SW 1271 (cell line): Measurements from ENCODE around the gene ZNF280D.
"Not testable (repeated sequence)": the region's sequence is repeated elsewhere in the genome, so short reads cannot be mapped to it uniquely, and the experiment has no call there.

Experiments
- DNase-seq, 2 experiments: peaks; one replicate each; lab custom pipeline; 2025; lab: John Stamatoyannopoulos, UW

The ZNF280D gene, protein sequence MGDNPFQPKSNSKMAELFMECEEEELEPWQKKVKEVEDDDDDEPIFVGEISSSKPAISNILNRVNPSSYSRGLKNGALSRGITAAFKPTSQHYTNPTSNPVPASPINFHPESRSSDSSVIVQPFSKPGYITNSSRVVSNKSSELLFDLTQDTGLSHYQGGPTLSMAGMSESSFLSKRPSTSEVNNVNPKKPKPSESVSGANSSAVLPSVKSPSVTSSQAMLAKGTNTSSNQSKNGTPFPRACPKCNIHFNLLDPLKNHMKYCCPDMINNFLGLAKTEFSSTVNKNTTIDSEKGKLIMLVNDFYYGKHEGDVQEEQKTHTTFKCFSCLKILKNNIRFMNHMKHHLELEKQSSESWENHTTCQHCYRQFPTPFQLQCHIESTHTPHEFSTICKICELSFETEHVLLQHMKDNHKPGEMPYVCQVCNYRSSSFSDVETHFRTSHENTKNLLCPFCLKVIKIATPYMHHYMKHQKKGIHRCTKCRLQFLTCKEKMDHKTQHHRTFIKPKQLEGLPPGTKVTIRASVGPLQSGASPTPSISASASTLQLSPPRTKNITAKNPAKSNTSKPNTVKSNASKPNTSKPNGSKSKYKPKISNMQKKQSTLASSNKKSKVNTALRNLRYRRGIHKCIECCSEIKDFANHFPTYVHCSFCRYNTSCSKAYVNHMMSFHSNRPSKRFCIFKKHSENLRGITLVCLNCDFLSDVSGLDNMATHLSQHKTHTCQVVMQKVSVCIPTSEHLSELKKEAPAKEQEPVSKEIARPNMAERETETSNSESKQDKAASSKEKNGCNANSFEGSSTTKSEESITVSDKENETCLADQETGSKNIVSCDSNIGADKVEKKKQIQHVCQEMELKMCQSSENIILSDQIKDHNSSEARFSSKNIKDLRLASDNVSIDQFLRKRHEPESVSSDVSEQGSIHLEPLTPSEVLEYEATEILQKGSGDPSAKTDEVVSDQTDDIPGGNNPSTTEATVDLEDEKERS

DNA sequence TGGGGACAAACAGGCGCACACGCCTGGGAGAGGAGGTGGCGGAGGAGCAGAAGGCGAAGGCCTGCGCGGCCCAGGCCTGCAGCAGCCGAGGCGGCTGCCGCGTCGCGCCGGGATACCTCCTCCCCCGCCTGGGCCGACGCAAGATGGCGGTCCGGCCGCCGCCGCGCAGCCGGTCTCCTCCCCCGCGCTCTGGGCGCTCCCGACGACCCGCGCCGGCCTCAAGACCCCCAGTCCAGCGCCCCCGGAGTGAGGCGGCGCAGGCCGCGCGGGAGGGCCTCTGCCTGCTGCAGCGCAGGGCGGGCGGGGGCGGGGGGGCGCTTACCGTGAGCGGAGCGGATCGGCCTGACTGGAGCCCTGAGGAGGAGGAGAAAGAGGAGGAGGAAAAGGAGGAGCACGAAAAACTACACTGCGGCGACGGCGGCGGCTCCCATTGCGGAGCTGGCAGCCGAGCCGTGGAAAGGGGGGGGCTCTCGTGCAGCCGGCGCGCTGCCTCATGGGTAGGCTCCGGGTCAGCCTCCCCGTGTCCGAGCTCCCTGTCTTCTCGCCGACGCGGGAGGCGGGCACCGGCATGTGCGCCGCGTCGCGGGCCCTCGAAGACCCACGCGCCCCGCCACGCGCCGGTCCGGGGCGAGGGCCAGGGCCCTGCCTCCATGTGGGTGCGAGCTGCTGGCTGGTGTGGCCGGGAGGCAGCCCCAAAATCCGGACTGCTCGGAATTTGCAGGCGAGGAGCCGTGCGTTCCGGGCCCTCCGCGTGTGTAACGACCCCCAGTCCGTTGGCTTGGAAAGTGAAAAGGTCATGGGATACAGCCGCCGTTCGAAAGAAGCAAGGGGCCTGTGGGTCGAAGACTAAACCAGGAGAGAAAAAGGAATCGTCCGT lies at the start of gene ZNF280D:
Gene ZNF280D (minus strand): TSS at position 374 of the 877 bp plus-strand sequence. CDS start 26,400 bp downstream, outside the sequence.
- DNase-seq = peak; percentile 73 to 92

DNA sequence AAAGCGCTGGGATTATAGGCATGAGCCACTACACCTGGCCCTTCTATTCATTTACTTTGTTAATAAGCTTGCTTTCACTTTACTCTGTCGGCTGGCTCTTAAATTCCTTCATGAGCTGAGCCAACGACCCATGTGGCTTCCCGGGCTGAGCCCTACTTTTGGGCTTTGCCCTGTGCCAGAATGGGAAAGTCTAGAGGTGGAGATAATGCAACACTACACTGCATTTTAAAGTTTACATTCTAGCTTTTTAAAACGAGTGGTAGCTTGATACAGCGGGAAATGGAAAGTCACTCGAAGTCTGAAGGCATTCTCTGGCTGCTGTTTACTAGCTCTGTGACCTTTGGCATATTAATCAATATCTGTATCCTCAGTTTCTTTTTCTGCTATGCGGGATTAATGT lies 49.0 kb upstream of the ZNF280D start:
- no peak for DNase-seq

DNA sequence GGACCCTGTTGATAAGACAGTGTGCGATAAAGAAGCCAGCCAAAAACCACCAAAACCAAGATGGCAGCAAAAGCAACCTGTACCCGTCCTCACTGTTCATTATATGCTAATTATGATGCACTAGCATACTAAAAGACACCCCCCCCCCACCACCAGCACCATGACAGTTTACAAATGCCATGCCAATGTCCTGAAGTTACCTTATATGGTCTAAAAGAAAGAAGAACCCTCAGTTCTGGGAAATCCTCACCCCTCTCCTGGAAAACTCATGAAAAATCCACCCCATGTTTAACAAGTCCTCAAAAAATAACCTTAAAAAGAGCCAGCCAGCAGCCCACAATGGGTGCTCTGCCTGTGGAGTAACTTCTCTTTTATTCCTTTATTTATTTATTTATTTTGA lies 48.4 kb upstream of the ZNF280D start:
- DNase-seq = no peak

DNA sequence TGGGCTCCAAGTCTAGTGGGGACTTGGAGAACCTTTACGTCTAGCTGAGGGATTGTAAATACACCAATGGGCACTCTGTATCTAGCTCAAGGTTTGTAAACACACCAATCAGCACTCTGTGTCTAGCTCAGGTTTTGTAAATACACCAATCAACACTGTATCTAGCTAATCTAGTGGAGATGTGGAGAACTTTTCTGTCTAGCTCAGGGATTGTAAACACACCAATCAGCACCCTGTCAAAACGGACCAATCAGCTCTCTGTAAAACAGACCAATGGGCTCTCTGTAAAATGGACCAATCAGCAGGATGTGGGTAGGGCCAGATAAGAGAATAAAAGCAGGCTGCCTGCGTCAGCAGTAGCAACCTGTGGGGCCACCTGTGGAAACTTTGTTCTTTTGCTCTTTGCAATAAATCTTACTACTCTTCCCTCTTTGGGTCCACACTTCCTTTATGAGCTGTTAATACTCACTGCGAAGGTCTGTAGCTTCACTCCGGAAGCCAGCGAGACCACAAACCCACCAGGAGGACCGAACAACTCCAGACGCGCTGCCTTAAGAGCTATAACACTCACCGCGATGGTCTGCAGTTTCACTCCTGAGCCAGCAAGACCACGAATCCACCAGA lies 46.9 kb upstream of the ZNF280D start:
- DNase-seq = not testable (repeated sequence)

DNA sequence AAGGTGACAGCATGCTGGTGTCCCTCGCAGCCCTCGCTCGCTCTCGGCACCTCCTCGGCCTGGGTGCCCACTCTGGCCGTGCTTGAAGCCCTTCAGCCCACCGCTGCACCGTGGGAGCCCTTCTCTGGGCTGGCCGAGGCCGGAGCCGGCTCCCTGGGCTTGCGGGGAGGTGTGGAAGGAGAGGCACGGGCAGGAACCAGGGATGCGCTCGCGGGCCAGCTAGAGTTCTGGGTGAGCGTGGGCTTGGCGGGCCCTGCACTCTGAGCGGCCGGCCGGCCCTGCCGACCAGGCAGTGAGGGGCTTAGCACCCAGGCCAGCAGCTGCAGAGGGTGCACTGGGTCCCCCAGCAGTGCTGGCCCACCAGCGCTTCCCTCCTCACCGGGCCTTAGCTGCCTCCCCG lies 46.1 kb upstream of the ZNF280D start:
- not testable (repeated sequence) for DNase-seq

DNA sequence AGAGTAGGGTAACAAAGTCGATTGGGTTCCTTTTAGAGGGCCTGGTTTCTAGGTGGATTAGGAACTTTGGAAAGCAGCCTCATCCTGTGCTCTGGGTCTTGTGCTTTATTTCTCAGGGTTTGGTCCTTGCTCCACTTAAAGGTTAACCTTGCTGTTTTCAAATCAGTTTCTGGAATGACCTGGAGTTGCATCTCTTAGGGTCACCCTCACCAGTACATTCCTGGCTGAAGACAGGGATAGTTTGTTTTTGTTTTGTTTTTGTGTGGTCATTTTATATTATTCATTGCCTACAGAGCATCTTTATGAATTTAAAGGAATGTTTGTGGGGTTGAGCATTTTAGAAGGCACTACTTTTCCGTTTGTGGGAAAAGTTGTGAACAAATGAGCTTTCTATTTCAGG lies 45.5 kb upstream of the ZNF280D start:
- no peak for DNase-seq

DNA sequence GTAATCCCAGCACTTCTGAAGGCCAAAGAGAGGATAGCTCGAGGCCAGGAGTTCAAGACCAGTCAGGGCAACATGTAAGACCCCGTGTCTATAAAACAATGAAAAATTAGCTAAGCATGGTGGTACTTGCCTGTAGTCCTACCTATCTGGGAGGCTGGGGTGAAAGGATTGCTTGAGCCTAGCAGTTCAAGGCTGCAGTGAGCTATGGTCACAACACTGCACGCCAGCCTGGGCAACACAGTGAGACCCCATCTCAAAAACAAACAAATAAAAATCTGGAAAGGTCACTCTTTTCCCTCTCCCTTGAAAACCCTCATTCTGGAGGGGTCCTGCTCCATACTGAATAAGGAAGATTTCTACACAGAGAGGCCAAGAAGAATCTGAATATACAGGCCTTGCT lies 43.5 kb upstream of the ZNF280D start:
- no peak for DNase-seq

DNA sequence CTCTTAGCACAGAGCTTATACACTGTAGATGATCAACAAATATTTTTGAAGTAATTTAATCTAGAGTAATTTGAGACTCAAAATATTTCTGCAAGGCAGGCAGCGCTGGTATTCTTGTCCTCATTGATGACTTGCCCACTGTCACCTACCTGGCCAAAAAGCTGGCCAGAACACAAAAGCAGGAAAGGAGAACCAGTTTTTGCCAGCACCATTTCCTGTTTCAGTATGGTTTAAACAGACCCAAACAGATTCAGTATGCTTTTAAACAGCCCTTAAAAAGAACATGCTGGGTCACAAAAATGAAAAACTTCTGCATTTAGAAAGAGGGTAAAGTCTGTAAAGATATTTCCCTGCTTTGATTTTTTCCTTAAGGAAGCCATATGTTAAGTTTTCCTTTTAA lies 42.3 kb upstream of the ZNF280D start:
- DNase-seq = no peak

DNA sequence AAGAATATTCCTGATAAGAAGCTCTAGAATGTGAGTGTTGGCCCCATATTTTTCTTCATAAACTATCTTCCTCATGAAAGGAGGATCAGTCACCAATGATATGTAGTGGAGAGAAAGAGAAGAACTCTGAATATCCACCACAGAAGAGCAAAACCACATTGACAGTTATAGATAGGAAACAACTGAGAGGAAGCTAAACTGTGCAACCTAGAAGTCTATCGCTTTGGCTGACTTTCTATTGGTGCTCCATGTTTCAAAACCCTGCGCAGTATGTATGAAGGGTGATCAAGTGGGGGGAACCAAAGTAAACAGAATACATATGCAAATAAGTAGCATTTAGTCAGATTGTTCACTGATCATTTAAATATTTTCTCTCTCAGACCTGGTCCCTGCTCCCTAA lies 41.0 kb upstream of the ZNF280D start:
- no peak for DNase-seq

DNA sequence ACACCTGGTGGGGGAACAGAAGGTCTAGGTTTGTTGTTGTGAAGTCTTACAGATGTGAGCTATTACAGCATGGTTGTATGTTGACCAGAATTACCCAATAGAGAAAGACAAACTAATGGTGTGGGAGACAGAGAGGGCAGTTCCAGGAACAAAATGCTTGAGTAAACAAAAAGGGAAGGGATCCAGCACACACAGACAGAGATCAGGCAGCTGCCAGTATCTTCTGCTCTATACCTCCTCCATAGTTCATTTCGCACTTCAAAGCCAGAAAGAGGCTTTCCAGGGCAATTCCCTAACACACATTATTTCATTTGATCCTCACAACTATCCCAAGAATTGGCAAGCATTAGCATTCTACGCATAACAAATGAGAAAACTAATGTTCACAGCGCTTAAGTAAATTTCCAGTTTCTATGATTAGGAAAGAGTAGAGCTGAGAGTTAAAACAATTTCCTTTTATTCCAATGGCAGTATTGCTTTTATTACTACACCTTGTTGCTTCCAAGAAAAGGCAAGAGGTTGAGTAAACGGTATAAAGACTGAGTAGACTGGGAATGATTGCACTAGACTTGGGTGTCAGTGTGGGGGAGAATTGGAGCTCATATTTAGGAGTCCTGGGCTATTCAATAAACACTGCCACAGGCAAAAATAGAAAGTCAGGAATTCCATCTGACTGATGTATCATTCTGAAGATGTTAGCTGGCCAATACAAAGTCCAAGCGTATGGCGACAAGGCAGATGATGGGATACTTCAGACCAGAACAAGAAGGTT lies 39.7 kb upstream of the ZNF280D start:
- DNase-seq = no peak

DNA sequence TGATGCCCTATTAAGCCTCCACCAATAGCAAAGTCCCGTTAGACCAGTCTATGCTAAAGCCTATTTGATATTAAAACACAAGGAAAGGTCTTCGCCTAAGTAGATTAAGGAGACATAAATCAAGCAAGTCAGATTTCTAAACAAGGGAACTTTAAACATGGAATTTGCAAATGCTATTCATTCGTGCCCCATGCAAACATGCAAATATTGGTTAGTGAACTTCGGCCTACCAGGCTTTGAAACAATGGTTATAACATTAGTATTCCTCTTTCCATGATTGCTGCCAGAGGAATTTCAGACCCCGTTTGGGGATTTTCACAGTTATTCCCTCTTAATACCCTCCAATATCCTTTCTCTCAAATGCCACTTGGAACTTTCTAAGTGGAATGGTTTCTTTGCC lies 36.9 kb upstream of the ZNF280D start:
- DNase-seq = no peak

DNA sequence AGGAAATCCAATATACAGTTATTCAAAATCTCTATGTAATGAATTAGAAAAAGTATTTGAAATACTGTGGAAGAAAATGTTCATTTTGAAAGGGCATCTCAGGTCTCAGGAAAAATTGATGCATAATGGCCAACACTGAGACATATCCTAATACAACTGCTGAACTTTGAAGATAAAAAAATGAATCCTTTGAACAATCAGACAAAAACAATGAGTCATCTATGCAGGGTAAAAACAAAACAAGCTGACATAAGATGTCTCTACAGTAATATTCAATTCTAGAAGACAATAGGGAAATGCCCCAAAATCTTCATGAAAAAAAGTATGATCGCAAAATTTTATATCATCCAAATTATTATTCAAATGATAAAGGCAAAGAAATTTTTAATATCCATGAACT lies 34.0 kb upstream of the ZNF280D start:
- DNase-seq = no peak

DNA sequence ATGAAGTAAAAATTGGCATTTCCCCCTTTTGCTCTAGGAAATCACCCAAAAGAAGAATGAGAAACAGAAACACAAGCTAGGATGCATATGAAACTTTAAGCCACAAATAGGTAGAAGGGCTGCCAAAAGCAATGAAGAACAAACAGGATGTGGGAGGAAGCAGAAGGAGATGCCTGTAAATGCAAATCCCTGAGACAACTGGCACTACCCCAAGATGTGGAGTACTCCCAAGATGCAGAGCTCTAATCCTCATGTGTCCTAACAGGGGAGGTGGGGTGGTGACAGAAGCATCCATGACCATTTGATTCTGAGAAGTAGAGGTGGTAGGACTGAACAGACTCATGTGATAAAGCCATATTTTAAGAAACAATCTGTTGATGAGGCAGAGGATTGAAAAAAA lies 31.9 kb upstream of the ZNF280D start:
- no peak for DNase-seq

DNA sequence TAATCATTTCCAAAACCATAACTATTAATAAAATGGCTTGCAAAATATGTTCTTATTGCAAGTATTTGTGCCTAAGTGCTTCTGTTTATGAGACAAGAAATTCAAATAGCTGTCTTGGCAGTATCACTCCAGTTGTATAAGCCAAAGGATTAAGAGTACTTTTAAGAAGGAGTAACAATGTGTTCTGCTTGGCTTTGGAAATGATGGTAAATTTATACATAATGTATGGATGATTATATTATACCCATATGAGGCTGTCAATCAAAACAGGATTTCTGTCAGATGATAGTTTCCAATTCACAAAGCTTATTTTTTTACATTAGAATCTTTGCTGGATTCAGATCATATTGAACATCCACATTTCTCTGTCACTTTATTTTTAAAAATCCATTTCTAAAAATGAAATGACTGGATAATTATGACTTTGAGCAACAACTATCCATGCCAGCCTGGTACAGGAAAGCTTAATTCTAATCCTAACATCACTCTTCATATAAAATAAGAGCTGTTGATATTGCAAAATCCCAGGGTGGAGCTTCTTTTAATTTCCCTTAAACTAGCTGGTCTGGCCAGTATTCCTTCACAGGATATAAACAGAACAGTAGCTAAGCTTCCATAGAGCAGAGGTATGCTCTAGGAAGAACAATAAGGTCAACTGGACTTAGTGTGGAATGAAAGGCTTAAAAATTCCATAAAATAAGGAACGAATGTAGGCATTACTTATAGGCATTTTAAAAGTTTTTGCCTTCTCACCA lies 30.0 kb upstream of the ZNF280D start:
- DNase-seq = no peak

DNA sequence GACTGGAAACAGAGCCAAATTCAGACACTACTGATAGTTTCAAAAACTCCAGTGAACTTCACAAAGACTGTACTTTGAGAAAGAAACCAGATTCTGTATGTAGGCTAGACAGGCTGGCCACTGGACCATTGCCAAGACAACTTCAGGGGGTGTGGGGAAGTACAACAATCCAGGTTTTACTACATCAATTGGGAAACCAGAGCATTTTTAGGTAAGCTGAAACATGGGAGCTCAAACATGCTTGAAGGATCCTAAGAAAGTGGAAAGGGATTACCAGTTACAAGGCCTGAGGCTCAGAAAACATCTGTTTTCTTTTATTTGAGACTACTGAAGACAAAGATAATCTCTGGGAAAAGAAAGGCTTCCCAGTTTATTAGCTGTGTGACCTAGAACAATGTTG lies 26.9 kb upstream of the ZNF280D start:
- no peak for DNase-seq

DNA sequence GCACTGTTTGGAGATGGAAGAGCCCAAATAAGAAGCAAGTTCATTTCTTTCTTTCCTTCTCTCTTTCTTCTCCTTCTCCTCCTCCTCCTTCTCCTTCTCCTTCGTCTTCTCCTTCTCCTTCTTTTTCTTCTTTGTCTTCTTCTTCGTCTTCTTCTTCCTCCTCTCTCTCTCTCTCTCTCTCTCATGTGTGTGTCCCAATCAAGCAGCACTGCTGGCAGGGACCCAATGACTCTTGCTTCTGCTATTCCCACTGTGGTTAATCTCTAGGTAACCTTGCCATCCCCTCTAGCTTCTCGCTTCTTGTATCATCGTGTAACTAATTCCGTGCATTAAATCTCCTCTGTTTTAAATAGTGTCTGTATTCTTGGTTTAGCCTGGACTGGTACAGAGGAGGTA lies 26.1 kb upstream of the ZNF280D start:
- no peak for DNase-seq

DNA sequence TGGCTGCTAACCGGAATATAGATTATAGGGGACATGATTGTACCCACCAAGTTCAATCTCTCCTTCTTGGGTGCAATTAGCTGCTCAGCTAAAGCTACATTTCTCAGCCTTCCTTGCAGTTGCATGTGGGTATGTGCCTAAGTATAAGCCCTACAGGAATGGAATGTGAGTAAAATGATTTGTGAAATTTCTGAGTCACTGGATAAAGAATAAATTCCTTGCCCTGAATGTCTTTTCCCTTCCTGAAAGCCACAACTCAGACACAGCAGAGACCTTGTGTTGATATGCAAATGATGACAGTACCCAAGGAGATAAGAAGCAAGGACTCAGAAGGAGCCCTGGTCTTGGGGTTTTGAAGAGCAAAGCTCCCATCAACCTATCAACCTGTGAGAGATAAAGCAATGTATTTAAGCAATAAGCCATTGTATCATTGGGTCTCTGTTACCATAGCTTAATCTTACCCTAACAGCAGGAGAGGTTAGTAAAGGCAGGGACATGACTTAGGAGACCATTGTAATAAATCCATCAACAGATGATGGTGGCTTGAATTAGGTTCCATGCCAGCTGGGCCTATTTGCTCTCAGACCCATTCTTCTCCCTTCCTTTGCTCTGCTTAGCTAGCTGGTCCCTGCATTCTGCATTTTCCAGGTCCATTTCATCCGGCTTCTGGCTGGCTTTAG lies 25.6 kb upstream of the ZNF280D start:
- no peak for DNase-seq

DNA sequence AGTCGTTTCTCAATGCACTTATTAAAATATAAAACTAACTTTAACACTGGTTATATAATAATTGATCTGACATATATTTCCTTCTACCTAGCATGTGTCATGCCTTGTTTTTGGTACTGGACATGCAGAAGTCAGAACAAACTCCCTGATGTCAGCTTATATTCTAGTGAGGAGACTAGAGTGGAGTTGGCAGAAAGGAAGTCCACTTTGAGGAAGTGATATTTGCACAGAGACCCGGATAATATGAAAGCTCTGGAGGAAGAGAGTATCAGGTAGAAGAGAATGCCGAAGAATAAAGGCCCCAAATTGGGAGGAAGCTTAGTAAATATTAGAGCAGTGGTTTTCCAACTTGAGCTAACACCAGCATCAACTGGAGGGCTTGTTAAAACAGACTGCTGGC lies 24.6 kb upstream of the ZNF280D start:
- DNase-seq = no peak

DNA sequence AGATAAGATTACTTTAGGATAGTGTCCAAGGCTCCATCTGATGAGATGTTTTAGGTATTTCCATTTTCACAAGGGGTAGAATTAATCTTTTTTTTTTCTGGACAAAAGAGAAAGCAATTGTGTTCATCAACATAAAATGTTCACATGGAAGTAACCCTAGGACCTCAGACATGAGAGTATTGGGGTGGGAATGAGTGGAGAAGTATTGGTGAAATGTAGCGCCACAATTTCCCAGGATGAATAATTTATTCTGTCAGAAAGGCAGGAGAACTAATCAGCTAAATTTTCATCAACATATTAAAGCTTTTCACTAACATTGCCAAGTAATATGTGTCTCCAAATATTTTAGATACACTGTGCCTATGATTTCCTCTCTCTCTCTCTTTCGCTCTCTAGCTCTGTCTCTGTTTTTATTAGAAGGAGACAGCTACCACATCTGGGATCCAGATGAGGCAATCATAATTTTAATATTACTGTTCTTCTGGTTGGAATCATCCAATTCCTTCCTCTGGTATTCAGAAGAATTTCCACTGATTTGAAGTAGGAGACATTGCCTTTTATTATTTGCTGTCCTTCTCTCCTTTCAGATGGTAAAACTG lies 21.6 kb upstream of the ZNF280D start:
- no peak for DNase-seq
